Measurements from ENCODE around the gene ARMS2.

DNA sequence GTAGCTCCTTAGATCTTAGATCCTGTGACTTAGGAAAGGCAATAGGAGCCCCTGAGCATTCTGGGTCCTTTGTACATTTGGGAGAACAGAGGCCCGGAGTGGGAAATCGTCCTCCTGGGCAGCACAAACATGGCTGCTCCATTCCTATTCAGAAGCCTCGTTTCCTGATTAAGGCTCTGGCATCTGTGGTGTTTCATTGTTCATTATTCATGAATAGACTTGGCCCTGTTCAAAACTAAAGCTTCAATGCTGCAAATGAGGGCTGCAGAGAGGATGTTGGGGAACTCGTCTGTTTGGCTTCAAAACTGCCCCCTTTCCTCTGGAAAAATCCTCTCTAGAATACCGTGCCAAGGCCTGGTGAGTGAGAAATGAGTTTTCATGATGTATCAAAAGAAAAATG is 3.5 kb downstream of the ARMS2 start:
- no peak for TF ChIP-seq JUN (CRISPR knock-in tag; IDR thresholded peaks at IDR 0.05)
- no peak for TF ChIP-seq MAX (CRISPR knock-in tag; IDR thresholded peaks at IDR 0.05)
